Amniotic epithelial cell (primary cell): Measurements from ENCODE around the gene SOD3.

ENCODE experiments used
- DNase-seq: peaks from one replicate; pipeline ENCODE4 v3.0.0-alpha.2; 2010; ENCODE audit warnings: low read depth

Gene SOD3

DNA sequence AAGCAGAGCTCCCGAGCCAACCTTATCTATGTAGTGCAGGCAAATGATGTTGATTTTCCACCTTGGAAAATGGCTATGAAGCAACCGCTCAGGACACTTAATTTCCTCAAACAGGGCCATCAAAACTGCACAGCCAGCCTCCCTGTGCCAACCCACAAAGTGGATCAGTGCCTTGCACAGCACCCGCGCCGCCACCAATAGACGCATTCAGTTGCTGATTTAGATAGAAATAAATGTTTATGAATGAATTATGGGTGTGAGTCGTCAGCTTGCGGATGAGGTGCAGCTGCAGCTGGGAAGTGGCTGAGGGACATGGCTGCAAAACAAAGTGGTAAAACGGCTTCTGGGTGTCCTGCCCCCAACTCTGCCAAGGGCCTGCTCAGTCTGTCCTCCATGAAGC, 47.0 kb downstream of the SOD3 start:
- no peak for DNase-seq

DNA sequence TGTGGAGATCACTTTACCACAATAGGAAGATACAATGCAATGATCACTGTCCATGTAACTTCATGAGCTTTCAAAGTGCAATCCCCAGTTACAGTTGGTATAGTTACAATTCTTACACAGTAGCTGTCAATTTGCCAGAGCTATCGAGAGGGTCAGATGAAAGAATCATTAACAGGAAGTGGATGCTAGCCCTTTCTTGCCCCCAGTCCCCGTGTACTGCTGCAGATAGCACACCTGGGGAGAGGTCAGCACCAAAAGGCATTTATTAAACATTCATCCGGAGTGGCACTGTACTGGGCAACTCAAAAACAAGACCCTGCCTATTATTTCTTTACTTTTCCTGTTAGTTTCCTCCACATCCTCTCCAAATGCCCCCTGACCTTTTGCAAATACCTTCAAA, 47.7 kb downstream of the SOD3 start:
- DNase-seq = no peak

DNA sequence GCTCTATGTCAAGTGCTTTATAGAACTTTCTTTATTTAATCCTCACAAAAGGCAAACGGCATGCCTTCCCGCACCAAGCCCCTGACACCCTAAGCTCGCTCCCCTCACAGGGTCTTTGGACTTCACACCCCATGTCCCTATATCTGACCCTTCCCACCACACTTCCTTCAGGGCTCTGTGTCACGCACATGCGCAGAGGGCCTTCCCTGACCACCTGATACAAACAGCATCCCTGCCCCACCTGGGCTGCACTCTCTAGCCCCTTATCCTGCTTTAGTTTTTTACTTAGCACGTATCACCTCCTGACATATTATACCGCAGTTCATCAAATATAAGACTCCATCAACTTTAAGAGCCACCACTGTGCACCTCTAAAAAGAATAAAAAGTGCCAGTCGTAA, 49.8 kb downstream of the SOD3 start:
- DNase-seq = no peak

DNA sequence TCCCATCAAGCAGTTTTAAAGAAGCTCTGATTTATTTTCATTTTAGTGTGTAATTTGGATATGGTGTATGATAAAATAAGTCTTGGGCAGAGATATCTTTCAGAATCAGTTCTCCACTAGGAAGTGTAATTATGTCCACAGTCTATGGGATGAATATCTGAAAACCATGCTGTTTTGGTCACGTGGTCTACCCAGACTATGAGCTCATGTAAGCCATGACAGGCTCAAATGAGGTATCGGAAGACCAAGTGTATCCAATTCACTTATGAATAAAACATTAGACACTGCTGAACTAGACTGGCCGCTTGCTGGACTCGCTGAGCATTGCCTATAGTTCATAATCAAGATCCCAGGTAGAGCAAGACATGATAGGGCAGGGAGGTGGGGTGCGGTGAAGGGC, 50.5 kb downstream of the SOD3 start:
- DNase-seq = no peak

DNA sequence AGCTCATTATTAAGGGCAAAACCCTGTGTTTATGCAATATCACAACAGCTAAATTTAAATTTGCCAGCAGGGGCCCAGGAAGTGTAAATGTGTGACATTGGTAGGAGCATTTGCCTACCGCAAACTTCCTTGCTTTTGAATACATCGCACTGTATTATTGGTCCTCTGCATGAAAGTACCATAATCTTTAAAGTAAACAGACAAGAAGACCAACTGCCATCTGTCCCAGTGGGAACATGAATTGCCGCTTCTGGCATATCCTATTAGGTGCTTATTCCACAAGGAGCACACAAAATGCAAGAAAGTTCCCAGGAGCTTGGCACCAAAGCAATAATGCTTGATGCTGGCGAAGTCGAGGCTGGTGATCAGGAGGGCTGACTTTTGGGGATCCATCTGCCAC, 51.3 kb downstream of the SOD3 start:
- no peak for DNase-seq

DNA sequence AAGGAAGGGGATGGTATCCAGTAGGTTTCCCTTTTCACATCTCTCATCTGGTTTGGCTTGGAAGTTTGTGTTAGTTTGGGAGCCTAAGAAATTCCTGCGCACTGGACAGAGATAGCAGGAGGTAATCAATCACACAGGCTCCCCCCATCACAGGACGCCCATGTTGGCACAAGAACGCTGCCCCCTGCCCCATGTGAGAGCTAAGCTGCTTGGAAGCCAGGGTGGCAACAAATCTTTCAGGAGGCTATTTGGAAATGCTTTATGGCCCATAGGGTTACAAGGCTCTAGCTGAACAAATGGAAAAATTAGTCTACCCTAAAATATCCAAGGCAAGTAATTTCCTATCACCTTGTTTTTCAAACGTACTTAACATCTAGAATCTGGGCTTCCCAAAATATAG, 54.0 kb downstream of the SOD3 start:
- no peak for DNase-seq

DNA sequence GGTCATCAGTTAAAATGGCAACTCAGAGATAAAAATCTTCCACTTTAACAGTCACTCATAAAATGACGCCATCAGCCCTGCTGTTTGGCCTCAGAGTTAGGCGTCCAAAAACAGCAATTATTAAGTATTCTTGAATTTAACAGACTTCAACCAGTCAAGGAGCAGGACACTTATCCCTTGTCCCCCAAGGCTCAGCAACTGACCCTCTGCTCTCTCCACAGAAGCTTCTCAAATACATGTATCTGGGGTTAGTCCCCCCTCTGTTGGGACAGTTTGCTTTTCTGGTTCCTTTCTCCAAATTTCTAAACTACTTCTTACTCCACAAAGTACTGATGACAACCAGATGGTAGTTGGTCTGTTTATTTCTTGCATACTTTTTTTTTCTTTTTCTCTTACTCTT, 54.4 kb downstream of the SOD3 start:
- no peak for DNase-seq
